ENCODE data around the gene C20orf204. TPM values are rescaled to one million over a fixed set of nuclear protein-coding genes. Genes with fewer than 3 reads are reported as not detected.

The C20orf204 gene
- total and polyA plus RNA-seq, 2 of the 4 experiments (the other 2 are of a cell fraction): 0.09 to 0.18 TPM

DNA sequence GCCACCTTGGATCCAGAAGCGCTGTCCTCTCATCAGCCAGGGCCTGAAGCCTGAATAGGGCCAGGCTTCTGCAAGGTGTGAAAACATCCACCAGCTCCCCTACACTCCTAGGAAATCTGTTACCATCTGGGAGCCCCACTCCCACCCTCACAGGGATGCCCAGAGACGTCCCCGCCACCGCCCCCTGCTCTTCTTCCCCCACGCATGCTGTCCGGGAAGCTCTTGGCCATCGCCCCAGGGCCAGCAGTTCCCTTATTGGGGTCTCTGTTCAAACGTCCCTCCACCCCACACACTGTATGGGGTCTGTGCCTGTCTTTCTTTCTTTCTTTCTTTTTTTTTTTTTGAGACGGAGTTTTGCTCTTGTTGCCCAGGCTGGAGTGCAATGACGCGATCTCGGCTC, 39.6 kb downstream of the C20orf204 start:
- Histone ChIP-seq H2BK120ac (ENCODE audit: low read depth, low read length) (no peak overlapping the region), H2AK5ac (ENCODE audit: low read depth, low read length) (no peak overlapping the region), H2BK5ac (ENCODE audit: low read depth, low read length, poor library complexity, severe bottlenecking) (no peak overlapping the region), H4K20me1 (ENCODE audit: insufficient read depth, low read length) (peaks cover 3% of the 10 kb centered on the region), H3K79me1 (ENCODE audit: low read depth in 1 of 2, low read length in 2 of 2) (peaks cover 6 to 8% of the 10 kb centered on the region in 2 experiments; a peak in 3 of 4 replicates), H3K36me3 (ENCODE audit: control insufficient read depth, insufficient read depth, low read length) (peaks cover 22% of the 10 kb centered on the region; the same call in 1 of the 2 replicates), H3K4me2 (ENCODE audit: low read depth, low read length) (no peak overlapping the region), H3K23ac (ENCODE audit: low read depth, low read length) (no peak overlapping the region), H4K91ac (ENCODE audit: insufficient read depth, low read depth, low read length) (no peak overlapping the region), H2AFZ (replicated peaks; ENCODE audit: low read length, poor library complexity) (no peak overlapping the region), H2AK9ac (replicated peaks; ENCODE audit: low read depth, low read length, poor library complexity) (no peak overlapping the region), H3K4ac (ENCODE audit: low read depth, low read length) (no peak overlapping the region), H3K14ac (replicated peaks; ENCODE audit: low read depth, low read length) (no peak overlapping the region), H3K9me1 (ENCODE audit: insufficient read depth, low read length) (no peaks in the 10 kb centered on the region), H3K4me1 (ENCODE audit: control insufficient read depth, insufficient read depth, low read length) (peaks cover 11% of the 10 kb centered on the region), H3K4me3 (ENCODE audit: insufficient read depth, low read depth, low read length) (no peak overlapping the region), H4K8ac (ENCODE audit: low read depth in 2 of 2, low read length in 2 of 2) (no peak overlapping the region), H3K9ac (ENCODE audit: low read depth, low read length) (no peak overlapping the region), H3K9me3 (ENCODE audit: control insufficient read depth, insufficient read depth, low read length) (no peaks in the 10 kb centered on the region), H4K5ac (ENCODE audit: low read depth, low read length) (no peak overlapping the region), H2BK20ac (ENCODE audit: low read depth, low read length) (no peak overlapping the region), H2BK15ac (ENCODE audit: low read depth, low read length) (no peak overlapping the region), H3K27me3 (ENCODE audit: control insufficient read depth, insufficient read depth, low read length) (no peaks in the 10 kb centered on the region), H3K56ac (ENCODE audit: extremely low read depth, insufficient read depth, low read length) (no peak overlapping the region), H3K27ac (ENCODE audit: insufficient read depth, low read length) (no peak overlapping the region), H3K18ac (ENCODE audit: low read depth, low read length) (no peak overlapping the region)
- no TSS peak for BruUV-seq (replicated peaks)
- intact Hi-C loops (cut with micrococcal nuclease) (no loop called here), dilution Hi-C loops (cut with HindIII; ENCODE audit: low sequenced_read_pairs, unreplicated experiment) (no loop called here), in situ Hi-C loops (cut with MboI; ENCODE audit: low sequenced_read_pairs) (no loop called here)
- CTCF ChIA-PET: no interaction called here
- no peak for ATAC-seq (ENCODE audit: low read depth)
- DNase-seq: no peak
- POLR2A ChIA-PET (ENCODE audit: unreplicated experiment): no interaction called here
- TF ChIP-seq, protein P1, sequence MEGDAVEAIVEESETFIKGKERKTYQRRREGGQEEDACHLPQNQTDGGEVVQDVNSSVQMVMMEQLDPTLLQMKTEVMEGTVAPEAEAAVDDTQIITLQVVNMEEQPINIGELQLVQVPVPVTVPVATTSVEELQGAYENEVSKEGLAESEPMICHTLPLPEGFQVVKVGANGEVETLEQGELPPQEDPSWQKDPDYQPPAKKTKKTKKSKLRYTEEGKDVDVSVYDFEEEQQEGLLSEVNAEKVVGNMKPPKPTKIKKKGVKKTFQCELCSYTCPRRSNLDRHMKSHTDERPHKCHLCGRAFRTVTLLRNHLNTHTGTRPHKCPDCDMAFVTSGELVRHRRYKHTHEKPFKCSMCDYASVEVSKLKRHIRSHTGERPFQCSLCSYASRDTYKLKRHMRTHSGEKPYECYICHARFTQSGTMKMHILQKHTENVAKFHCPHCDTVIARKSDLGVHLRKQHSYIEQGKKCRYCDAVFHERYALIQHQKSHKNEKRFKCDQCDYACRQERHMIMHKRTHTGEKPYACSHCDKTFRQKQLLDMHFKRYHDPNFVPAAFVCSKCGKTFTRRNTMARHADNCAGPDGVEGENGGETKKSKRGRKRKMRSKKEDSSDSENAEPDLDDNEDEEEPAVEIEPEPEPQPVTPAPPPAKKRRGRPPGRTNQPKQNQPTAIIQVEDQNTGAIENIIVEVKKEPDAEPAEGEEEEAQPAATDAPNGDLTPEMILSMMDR (conservative IDR thresholded peaks at IDR 0.05; ENCODE audit: low read depth, low read length): no peak
- TF ChIP-seq MAFK (IDR thresholded peaks at IDR 0.05; ENCODE audit: low read depth, low read length): no peak
- TF ChIP-seq, protein P2, sequence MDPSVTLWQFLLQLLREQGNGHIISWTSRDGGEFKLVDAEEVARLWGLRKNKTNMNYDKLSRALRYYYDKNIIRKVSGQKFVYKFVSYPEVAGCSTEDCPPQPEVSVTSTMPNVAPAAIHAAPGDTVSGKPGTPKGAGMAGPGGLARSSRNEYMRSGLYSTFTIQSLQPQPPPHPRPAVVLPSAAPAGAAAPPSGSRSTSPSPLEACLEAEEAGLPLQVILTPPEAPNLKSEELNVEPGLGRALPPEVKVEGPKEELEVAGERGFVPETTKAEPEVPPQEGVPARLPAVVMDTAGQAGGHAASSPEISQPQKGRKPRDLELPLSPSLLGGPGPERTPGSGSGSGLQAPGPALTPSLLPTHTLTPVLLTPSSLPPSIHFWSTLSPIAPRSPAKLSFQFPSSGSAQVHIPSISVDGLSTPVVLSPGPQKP (IDR thresholded peaks at IDR 0.05; ENCODE audit: borderline replicate concordance, low read depth, low read length): no peak
- no peak for TF ChIP-seq NFE2L2 (IDR thresholded peaks at IDR 0.05; ENCODE audit: low read depth, low read length)
- TF ChIP-seq, protein P3, sequence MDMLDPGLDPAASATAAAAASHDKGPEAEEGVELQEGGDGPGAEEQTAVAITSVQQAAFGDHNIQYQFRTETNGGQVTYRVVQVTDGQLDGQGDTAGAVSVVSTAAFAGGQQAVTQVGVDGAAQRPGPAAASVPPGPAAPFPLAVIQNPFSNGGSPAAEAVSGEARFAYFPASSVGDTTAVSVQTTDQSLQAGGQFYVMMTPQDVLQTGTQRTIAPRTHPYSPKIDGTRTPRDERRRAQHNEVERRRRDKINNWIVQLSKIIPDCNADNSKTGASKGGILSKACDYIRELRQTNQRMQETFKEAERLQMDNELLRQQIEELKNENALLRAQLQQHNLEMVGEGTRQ (IDR thresholded peaks at IDR 0.05; ENCODE audit: low read depth, low read length): no peak
- no peak for TF ChIP-seq RAD21 (IDR thresholded peaks at IDR 0.05; ENCODE audit: low read length)
- no peak for TF ChIP-seq BHLHE40 (IDR thresholded peaks at IDR 0.05; ENCODE audit: low read depth, low read length)
- WGBS, 2 experiments (ENCODE audit: extremely low coverage in 2 of 2, insufficient read length in 1 of 2): 86% methylated on average over 3 of the region's 12 CpGs; no CpG with 5 or more reads in 1 of the 2 experiments

Measured in IMR-90 (cell line).